Mucosa of descending colon (tissue), 3 donors: ENCODE measurements around the gene WFDC1. TPM values are rescaled to one million over a fixed set of nuclear protein-coding genes. Genes with fewer than 3 reads are reported as not detected.
A peak's percentile ranks its signal among the peaks of the same experiment; 100 is the strongest.

Experiments
- ATAC-seq: fragments of 200-7000 bp; cut with Tn5 transposase; one replicate; pipeline ENCODE4 v1.9.1; 2020; ENCODE audit warnings: mild to moderate bottlenecking, moderate library complexity
- DNase-seq, 3 donors: peaks; one replicate each; pipeline ENCODE4 v3.0.0-alpha.2; 2020
- H3K36me3 ChIP-seq: fragments of 200-600 bp; one replicate; pipeline ENCODE4 v1.8.0; 2021; ENCODE audit warnings: low read depth, mild to moderate bottlenecking
- H3K4me1 ChIP-seq: fragments of 200-600 bp; one replicate; pipeline ENCODE4 v1.8.0; 2021; ENCODE audit warnings: low read depth, mild to moderate bottlenecking
- H3K4me3 ChIP-seq: fragments of 200-600 bp; one replicate; pipeline ENCODE4 v1.8.0; 2021; ENCODE audit warnings: mild to moderate bottlenecking
- H3K9me3 ChIP-seq: fragments of 200-600 bp; one replicate; pipeline ENCODE4 v1.8.0; 2021; ENCODE audit warnings: mild to moderate bottlenecking
- intact Hi-C, 2 donors: fragments of 100-400 bp; cut with DNase I in 1 of 2; cut with micrococcal nuclease in 1 of 2; formaldehyde crosslinking; loops; one replicate each; pipeline versions ENCODE4 v1.11.0 to v1.11.1; 2022; cut with DNase I, micrococcal nuclease
- total RNA-seq, 3 donors: library from RNA; stranded (reverse); fragmentation: NEBNext Ultra II Directional in 2 of 3; extraction: Animal tissue kit (Norgen Biotek cat#: 25700) in 2 of 3; gene quantifications; one replicate each; pipeline versions ENCODE4 v1.2.1 to v1.2.4, GENCODE V29; 2021 to 2023
- TF ChIP-seq, protein P1 (sequence below): fragments of 200-600 bp; IDR thresholded peaks from one replicate; pipeline ENCODE4 v1.8.0; 2022; ENCODE audit warnings: antibody characterized with exemption, mild to moderate bottlenecking
- donor health status: DM: no; HTN: no; CAD: no; lungs with moderate emphysema.
- donor health status: DM: no; HTN: no; CAD: no.
- donor health status: DM: no; HTN: yes; CAD: no.

Gene WFDC1
- total RNA-seq, 3 donors from 2014 or later = 7.5 to 30.5 (median 10.9) TPM

DNA sequence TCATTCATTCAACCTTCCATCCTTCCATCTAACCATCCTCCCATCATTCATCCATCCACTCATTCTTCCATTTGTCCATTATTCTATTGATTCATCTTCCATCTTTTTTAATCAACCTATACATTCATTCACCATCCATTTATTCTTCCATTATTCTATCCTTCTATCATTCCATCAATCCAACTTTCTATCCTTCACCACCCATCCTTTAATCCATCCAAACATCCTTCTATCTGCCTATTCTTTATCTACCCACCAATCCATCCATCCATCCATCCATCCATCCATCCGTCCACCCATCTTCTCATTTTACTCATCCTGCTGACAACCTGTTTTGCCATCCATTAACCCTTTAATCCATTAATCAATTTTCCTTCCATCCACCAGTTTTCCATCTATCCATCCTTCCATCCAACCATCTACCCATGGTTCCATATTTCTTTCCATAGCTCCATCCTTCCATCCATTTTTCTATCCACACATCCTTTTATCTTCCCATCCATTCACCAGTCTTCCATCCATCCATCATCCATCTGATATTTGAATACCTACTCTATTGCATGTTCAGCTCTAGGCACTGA lies 21.8 kb upstream of the WFDC1 start:
- no peak for ATAC-seq
- Histone ChIP-seq H3K9me3 (no peaks in the 10 kb centered on the region), H3K4me3 (no peak overlapping the region), H3K36me3 (no peaks in the 10 kb centered on the region), H3K4me1 (no peaks in the 10 kb centered on the region)
- intact Hi-C loops = no loop called here
- DNase-seq = no peak
- TF ChIP-seq, protein P1, sequence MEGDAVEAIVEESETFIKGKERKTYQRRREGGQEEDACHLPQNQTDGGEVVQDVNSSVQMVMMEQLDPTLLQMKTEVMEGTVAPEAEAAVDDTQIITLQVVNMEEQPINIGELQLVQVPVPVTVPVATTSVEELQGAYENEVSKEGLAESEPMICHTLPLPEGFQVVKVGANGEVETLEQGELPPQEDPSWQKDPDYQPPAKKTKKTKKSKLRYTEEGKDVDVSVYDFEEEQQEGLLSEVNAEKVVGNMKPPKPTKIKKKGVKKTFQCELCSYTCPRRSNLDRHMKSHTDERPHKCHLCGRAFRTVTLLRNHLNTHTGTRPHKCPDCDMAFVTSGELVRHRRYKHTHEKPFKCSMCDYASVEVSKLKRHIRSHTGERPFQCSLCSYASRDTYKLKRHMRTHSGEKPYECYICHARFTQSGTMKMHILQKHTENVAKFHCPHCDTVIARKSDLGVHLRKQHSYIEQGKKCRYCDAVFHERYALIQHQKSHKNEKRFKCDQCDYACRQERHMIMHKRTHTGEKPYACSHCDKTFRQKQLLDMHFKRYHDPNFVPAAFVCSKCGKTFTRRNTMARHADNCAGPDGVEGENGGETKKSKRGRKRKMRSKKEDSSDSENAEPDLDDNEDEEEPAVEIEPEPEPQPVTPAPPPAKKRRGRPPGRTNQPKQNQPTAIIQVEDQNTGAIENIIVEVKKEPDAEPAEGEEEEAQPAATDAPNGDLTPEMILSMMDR = no peak

DNA sequence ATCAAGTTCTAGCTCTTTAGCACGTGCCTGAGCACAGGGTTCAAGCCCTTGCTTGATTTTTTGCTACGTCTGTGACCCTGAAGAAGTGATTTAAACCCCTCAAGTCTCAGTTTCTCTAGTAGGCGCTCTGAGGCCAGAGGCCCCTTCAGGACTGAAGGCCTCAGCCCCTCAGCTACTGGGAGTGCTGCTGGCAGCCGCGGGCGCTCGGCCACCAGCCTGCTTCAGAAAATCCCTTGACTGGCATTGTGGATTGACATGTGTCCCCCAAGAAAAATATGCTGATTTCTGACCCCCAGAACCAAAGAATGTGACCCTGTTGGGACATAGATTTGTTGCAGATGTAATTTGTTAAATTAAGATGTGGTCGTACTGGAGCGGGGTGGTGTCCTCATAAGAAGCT lies 20.2 kb upstream of the WFDC1 start:
- ATAC-seq = no peak
- H3K9me3 ChIP-seq = no peaks in the 10 kb centered on the region
- no peaks in the 10 kb centered on the region for H3K4me1 ChIP-seq
- no peak for DNase-seq
- TF ChIP-seq, protein P1 = no peak
- no peak overlapping the region for H3K4me3 ChIP-seq
- intact Hi-C loops = no loop called here
- no peaks in the 10 kb centered on the region for H3K36me3 ChIP-seq

DNA sequence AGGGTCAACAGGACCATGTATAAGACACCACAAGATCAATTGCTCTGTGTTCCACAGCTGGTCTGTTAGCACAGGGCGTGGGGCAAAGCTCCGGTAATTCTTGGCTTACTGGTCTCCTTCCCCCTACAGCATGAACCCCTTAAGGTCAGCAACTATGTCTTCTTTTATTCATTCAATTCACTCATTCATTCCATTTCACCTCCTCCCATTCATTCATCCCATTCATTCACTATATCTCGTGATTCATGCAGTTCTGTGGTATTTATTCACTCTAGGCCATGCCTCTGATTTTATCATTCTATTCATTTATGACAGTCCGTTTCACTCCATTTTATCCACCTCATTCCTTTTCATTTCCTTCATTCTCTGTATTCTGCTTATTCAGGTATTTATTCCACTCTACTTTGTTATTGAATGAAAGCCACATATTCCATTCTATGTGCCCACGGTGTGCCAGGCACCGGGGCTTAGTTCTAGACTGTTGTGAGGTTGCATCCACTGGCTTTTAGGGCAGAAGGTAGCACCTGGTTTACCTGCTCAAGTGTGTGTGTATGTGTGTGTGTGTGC lies 19.0 kb upstream of the WFDC1 start:
- ATAC-seq = no peak
- Histone ChIP-seq H3K9me3 (no peaks in the 10 kb centered on the region), H3K36me3 (no peaks in the 10 kb centered on the region), H3K4me3 (no peak overlapping the region), H3K4me1 (no peaks in the 10 kb centered on the region)
- TF ChIP-seq, protein P1 = no peak
- DNase-seq = no peak
- intact Hi-C loops = loop anchor here (5.0 kb wide), 1 partner anchor 207 kb away; no protein-coding TSS in a partner anchor

DNA sequence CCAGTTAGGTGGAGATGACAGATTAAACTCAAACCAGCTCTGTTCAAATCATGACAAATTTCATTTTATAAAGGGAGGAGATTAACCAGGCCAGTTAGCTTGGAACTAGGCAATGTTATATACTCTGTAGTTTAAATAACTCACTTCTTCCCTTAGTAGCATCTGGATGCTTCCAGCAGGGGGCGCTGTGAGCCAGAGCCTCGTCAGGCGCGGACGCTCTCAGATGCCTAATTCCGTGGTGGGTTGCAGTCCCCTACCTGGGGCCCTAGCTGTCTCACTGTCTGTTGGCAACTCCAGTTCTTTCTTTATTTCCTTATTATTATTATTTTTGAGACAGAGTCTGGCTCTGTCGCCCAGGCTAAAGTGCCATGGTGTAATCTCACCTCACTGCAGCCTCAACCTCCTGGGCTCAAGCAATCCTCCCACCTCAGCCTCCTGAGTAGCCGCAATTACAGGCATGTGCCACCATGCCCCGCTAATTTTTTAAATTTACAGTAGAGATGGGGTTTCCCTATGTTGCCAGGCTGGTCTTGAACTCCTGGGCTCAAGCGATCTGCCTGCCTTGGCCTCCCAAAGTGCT lies 17.3 kb upstream of the WFDC1 start:
- ATAC-seq (peak; percentile 90), DNase-seq (peak; percentile 64 to 90 (median 79))
- no peak overlapping the region for H3K4me3 ChIP-seq
- no peaks in the 10 kb centered on the region for H3K4me1 ChIP-seq
- TF ChIP-seq, protein P1 = peak; percentile 76
- intact Hi-C loops = loop anchor here (5.0 kb wide), 1 partner anchor 205 kb away; no protein-coding TSS in a partner anchor
- H3K36me3 ChIP-seq = no peaks in the 10 kb centered on the region
- H3K9me3 ChIP-seq = no peaks in the 10 kb centered on the region

DNA sequence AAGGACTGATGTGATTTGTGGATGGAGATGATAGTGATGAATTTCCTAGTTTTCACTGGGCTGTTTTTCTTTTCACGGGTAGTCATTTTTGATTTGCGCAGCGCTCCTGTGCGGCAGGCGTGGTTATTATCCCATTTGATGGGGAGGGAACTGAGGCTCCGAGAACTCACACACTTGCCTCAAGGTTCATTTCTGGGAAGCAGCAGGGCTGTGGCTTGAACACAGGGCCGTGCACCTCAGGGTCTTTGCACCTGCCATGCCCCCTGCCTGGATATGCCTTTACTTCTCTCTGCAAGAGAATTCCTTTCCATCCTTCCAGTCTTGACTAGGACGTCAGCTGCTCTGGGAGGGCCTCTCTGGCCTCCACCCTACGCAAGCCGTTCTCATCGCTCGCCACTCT lies 16.3 kb upstream of the WFDC1 start:
- DNase-seq (no peak), ATAC-seq (no peak)
- TF ChIP-seq, protein P1 = no peak
- intact Hi-C loops = loop anchor here (5.0 kb wide), 1 partner anchor 204 kb away; no protein-coding TSS in a partner anchor
- no peak overlapping the region for H3K4me3 ChIP-seq
- H3K9me3 ChIP-seq = no peaks in the 10 kb centered on the region
- no peaks in the 10 kb centered on the region for H3K36me3 ChIP-seq
- no peaks in the 10 kb centered on the region for H3K4me1 ChIP-seq
